ENCODE results near the gene GEMIN5.

GEMIN5 gene

GRCh38 chr5:154884424-154884823, 53.6 kb downstream of the GEMIN5 start:
- no peak for DNase-seq (ENCODE audit: low read depth in 2 of 2)

- DNase-seq (ENCODE audit: low read depth in 2 of 2), result no peak
These were observed 56.0 kb downstream of the GEMIN5 start for GRCh38 chr5:154881986-154882385.

- no peak for DNase-seq (ENCODE audit: low read depth in 2 of 2)
These were observed 59.2 kb downstream of the GEMIN5 start for GRCh38 chr5:154878642-154879335.

GRCh38 chr5:154873791-154874331, 64.2 kb downstream of the GEMIN5 start:
- DNase-seq (ENCODE audit: low read depth in 2 of 2), result no peak

- no peak for DNase-seq (ENCODE audit: low read depth in 2 of 2)
These were observed 66.3 kb downstream of the GEMIN5 start for GRCh38 chr5:154871734-154872133.

GRCh38 chr5:154868702-154869101, 69.3 kb downstream of the GEMIN5 start:
- no peak for DNase-seq (ENCODE audit: low read depth in 2 of 2)

- DNase-seq (ENCODE audit: low read depth in 2 of 2), result no peak
These were observed 71.2 kb downstream of the GEMIN5 start for GRCh38 chr5:154866841-154867240.

- no peak for DNase-seq (ENCODE audit: low read depth in 2 of 2)
These were observed 72.4 kb downstream of the GEMIN5 start for GRCh38 chr5:154865466-154866184.

GRCh38 chr5:154863291-154864080, 74.5 kb downstream of the GEMIN5 start:
- no peak for DNase-seq (ENCODE audit: low read depth in 2 of 2)

- no peak for DNase-seq (ENCODE audit: low read depth in 2 of 2)
These were observed 75.2 kb downstream of the GEMIN5 start for GRCh38 chr5:154862766-154863165.

GRCh38 chr5:154861946-154862345, 76.1 kb downstream of the GEMIN5 start:
- no peak for DNase-seq (ENCODE audit: low read depth in 2 of 2)

GRCh38 chr5:154860765-154861164, 77.2 kb downstream of the GEMIN5 start:
- DNase-seq (ENCODE audit: low read depth in 2 of 2), result no peak

GRCh38 chr5:154860123-154860522, 77.9 kb downstream of the GEMIN5 start:
- DNase-seq (ENCODE audit: low read depth in 2 of 2), result no peak

- DNase-seq (ENCODE audit: low read depth in 2 of 2), result no peak
These were observed 78.8 kb downstream of the GEMIN5 start for GRCh38 chr5:154858972-154859871.

- peak; percentile 95 to 97 for DNase-seq (ENCODE audit: low read depth in 2 of 2)
These were observed 79.6 kb downstream of the GEMIN5 start, which contains the start of gene CNOT8 for GRCh38 chr5:154858297-154858971. CNOT8 (plus strand) TSS chr5:154858627; CDS start chr5:154863279, 4,652 bp downstream.

- peak; percentile 69 to 79 for DNase-seq (ENCODE audit: low read depth in 2 of 2)
These were observed 80.3 kb downstream of the GEMIN5 start for GRCh38 chr5:154857530-154858296.

GRCh38 chr5:154851351-154851750, 86.7 kb downstream of the GEMIN5 start:
- DNase-seq (ENCODE audit: low read depth in 2 of 2), result no peak

- no peak for DNase-seq (ENCODE audit: low read depth in 2 of 2)
These were observed 87.6 kb downstream of the GEMIN5 start, which contains the start of gene FAXDC2 for GRCh38 chr5:154850255-154851062. FAXDC2 (minus strand) TSS chr5:154850603; CDS start chr5:154838178, 12,425 bp downstream.

GRCh38 chr5:154849791-154850201, 88.2 kb downstream of the GEMIN5 start:
- DNase-seq (ENCODE audit: low read depth in 2 of 2), result no peak

Data from stimulated activated CD8-positive, alpha-beta memory T cell treated with anti-CD3 and anti-CD28 coated beads, Interleukin-2, amount 100 ng/mL, for 1 hour (primary cell).